ENCODE data around the gene BACE1.
"Not testable (repeated sequence)": the region's sequence is repeated elsewhere in the genome, so short reads cannot be mapped to it uniquely, and the experiment has no call there.

The BACE1 gene

GRCh38 chr11:117316197-117316961 is at the start of gene BACE1:
TSS of gene BACE1 (minus strand) at chr11:117316256. CDS start at chr11:117315795, 461 bp downstream.
- DNase-seq = no peak

DNA sequence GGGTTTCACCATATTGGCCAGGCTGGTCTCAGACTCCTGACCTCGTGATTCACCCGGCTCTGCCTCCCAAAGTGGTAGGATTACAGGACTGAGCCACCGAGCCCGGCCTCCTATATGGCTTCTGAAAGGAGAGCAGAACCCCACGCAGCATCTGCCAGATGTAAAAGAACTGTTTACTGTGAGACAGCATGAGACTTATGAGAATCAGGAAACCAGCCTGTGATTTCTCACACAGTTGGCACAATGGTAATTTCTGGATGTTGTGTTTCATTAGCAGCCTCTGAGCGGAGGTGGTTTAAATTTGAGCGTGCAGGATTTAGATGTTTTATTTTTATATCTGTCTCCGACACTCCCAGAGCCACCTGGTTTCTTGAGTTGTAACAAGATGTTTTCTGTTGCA is 45.4 kb upstream of the BACE1 start:
- no peak for DNase-seq

DNA sequence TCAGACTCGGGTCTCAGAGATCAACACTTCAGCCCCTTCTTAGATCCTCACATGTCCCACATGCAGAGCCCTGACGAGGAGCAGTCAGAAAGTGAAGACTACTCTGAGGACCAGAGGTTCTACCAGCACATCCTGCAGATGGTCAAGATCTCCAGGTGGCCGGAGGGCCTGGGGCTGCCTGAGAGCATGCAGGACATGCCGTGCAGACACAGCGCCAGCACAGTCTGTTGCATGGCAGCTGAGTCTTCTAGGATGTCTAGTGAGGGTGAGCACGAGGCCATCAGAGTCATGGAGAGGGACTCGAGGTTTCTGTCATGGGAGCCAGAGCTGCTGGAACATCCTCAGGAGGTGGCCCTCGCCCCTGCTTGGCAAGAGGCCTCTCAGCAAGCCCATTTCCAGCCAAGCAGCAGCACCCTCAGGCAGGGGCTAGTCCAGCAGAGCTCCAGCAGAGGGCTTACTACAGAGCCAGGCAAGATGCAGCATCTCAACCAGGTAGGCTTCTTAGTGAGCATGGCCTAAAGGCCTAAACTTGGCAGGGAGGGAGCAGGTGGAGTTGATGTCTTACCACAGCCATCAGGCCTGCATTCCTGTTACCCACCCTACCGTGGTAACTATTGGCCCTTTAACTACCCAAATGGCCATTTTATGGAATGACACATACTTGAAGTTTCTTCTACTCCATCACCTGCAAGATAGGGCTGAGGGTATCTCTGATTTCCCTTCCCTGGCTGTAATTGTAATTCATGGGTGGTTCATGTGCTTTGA is 40.3 kb upstream of the BACE1 start:
- no peak for DNase-seq

GRCh38 chr11:117354550-117354949 is 38.5 kb upstream of the BACE1 start:
- no peak for DNase-seq

DNA sequence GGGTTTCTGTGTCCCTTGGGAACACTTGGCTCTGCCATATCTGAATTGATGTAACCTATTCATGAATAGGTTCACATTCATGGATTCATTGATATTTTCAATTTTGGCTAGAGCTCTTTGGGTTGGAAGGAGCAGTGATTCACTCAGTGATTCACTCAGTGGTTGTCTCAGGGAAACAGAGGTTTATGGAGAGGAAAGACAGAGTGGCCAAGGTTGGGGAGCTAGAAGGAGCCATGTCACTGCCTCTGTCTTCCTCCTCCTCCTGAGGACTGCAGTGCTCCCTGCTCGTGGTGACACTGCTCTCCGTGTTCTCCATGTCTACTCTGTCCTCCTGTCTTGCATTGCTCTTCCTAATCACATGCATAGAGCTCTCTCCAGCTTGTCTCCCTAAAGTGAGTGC is 29.0 kb upstream of the BACE1 start:
- no peak for DNase-seq

- no peak for DNase-seq
Measured at GRCh38 chr11:117337076-117337475, 21.0 kb upstream of the BACE1 start.

DNA sequence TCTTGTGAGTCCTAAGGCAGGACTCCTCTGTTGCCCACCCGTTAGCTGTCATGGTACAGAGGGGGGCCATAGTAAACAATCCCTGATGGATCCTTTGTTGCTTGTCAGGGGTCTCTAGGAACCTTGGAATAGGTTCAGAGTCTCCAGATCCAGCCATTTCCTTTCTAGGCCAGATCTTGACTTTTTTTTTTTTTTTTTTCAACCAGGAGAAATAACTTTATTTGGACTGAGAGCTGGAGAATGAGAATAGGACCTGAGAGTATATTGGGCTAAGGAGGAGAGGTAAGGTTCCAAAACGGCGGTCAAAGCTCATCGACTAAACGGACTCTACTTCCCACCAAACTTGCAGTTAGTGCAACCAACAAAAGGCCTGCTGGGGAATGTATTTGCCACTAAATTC is 19.3 kb upstream of the BACE1 start:
- no peak for DNase-seq

GRCh38 chr11:117334896-117335295 is 18.8 kb upstream of the BACE1 start:
- DNase-seq = no peak

DNA sequence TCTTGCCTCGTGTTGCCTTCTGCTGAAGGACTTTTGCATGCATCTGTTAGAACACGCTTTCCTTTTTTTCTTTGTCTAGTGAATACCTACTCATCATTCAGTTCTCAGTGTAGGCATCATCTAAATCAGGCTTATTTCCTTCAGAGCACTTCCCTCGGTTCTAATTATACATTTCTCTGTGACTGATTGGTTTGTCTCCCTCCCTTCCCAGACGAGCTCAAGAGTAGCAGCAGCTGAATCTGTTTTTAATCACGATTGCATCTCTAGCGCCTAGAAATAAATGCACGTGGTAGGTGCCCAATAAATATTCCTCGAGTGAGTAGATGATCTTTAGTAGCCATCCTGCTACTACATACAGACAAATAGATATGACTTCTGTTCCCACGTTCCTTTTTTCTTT is 17.9 kb upstream of the BACE1 start:
- DNase-seq = no peak

DNA sequence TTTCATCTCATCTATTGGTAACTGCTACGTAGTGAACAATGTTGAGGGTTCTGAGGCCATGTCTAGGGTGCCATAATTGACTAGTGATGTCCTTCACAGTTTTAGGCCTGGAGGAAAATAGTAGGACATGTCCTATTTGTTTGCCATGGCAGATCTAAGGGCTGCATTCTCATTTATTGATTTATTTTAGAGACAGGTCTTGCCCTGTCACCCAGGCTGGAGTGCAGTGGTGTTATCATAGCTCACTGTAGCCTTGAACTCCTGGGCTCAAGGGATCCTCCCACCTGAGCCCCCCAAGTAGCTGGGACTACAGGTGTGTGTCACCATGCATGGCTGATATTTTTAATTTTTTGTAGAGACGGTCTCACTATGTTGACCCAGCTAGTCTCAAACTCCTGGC is 16.8 kb upstream of the BACE1 start:
- no peak for DNase-seq

- DNase-seq = no peak
Measured at GRCh38 chr11:117328375-117329010, 12.4 kb upstream of the BACE1 start.

DNA sequence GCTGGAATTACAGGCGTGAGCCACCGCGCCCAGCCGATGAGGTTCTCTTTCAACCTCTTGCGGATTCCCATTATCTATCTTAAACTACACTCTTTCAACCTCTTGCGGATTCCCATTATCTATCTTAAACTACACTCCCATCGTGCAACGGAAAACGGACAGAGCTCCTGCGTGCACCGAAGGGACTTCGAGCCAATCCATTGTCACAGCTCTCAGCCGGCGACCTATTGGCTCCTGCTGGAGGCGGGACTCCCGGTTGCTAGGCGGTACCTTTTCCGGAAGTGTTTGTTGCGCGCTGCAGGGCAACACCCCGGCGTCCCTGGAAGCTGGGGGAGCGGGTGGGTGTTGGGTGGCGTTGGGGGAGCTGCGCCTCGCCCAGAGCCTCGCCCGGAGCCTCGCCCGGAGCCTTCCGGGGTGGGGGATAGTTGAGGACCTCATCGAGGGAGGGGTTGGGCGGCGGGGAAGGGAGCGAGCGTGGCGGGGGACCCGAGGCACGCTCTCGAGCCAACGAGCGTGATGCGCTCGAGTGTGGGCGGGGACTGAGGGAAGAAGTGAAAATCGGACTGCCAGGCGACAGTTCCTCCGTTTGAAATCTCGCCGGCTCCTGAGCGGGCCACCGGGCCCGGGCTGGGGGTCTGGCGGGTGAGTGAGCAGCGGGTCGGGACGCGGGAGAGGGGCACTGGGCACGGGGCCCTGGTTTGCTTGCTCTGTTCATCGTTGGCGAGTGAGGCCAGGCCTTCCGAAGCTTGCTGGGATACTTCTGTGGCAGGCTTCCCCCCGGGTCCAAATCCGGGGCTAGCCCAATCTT is 11.7 kb upstream of the BACE1 start, which contains the start of gene CEP164:
Gene CEP164 (plus strand): TSS at position 288 of the 808 bp plus-strand sequence. CDS start 10,733 bp downstream, outside the sequence.
- DNase-seq = peak; percentile 90

- DNase-seq = not testable (repeated sequence)
Measured at GRCh38 chr11:117327255-117327566, 11.2 kb upstream of the BACE1 start.

- DNase-seq = no peak
Measured at GRCh38 chr11:117319214-117319840, 3.3 kb upstream of the BACE1 start.

DNA sequence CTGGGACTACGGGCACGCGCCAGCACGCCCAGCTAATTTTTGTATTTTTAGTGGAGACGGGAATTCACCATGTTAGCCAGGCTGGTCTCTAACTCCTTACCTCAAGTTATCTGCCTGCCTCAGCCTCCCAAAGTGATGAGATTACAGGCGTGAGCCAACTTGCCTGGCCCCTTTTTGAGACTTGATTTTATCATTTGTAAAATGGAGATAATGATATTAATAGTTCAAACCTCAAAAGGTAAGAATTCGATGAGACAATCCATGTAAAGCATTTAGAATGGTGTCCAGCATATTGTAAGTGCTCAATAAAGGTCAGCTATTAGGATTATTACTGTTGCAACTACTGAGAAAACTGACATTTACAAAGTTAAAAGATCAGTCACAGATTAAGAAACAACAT is 2.7 kb upstream of the BACE1 start:
- no peak for DNase-seq

DNA sequence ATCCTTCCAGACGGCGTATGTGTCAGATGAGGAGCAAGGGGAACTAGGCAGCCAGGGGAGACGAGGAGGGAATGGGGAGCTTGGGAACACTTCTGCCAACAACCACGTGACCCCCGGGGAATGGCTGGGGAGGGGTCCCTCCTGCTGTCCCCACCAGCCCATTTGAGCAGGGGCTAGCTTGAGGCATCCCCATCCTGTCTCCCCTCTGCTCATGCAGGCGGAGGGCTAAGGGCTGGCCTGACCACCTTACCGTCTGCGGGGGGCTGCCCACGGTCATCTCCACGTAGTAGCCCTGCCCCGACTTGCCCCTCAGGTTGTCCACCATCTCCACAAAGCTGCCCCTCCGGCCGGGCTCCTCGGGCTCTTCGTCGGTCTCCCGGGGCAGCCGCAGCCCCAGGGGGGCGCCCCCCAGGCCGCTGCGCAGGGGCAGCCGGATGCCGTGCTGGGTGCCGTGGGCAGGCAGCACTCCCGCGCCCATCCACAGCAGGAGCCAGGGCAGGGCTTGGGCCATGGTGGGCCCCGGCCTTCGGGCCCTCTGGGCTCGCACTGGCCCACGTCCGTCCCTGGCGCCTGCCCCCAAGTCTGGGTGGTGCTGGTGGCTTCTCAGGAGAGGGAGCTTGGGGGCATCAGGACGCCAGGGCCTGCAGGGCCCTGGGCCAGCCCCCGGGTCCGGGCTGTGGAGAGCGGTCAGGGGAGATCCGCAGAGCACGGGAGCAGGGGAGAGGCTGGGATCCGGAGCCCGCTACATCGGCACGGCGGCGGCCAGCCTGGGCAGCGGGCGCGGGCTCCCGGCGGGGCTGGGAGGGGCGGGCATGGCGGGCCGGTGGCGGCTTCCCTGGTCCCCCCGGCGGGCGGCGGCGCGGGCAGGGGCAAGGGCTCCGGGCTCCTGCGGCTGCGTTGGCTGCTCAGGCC is 515 bp downstream of the BACE1 start:
- no peak for DNase-seq

DNA sequence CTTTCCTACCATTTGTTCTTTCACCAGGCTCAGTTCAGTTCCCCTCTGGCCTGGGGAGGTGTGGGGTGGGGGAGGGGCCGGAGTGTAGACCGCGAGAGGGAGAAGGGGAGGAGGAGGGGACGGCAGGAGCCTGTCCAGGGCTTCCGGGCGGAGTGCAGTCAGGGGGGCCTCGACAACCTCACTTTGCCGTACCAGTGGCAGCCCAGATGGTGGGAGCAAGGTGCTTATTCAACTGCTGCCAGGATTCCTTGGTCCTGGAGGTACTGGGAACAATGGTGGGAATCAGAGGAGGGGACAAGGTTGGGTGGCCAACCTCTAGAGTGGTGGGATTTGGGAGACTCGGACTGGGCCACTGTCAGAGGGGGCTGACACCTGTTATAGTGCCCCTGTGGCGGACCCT is 1.2 kb downstream of the BACE1 start:
- DNase-seq = no peak

- no peak for DNase-seq
Measured at GRCh38 chr11:117313828-117314768, 2.0 kb downstream of the BACE1 start.

GRCh38 chr11:117313091-117313490 is 3.0 kb downstream of the BACE1 start:
- no peak for DNase-seq

DNA sequence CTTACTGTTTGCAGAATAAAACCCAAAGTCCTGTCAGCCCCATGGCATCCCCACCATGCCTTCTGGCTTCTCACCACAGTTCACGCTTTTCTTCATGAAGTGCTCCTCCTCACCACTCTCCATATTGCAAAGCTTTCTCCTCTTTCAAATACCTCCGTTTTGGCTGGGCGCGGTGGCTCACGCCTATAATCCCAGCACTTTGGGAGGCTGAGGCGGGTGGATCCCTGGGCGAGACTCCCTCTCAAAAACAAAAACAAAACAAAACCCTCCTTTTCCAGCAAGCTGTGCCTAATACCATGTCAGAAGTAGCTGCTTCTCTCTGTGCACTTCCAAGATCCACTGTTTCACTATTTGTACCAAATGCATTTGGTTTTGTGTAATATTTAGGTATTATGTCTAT is 6.7 kb downstream of the BACE1 start:
- no peak for DNase-seq

Data from activated CD4-positive, alpha-beta T cell treated with anti-CD3 and anti-CD28 coated beads for 1 hour (primary cell).